HG03097 (cell line): ENCODE results near the gene ADCK1.
A peak's percentile ranks its signal among the peaks of the same experiment; 100 is the strongest.
"Not testable (repeated sequence)": the region's sequence is repeated elsewhere in the genome, so short reads cannot be mapped to it uniquely, and the experiment has no call there.

Source experiments
- ATAC-seq: cut with Tn5 transposase; IDR thresholded peaks from one replicate; pipeline ENCODE4 v1.9.1; 2021; ENCODE audit not compliant: unreplicated experiment, low FRiP score

ADCK1 gene

GRCh38 chr14:77924141-77924948 lies 124.4 kb downstream of the ADCK1 start:
- ATAC-seq, result no peak

- no peak for ATAC-seq
Measured at GRCh38 chr14:77926942-77927341, 127.0 kb downstream of the ADCK1 start.

DNA sequence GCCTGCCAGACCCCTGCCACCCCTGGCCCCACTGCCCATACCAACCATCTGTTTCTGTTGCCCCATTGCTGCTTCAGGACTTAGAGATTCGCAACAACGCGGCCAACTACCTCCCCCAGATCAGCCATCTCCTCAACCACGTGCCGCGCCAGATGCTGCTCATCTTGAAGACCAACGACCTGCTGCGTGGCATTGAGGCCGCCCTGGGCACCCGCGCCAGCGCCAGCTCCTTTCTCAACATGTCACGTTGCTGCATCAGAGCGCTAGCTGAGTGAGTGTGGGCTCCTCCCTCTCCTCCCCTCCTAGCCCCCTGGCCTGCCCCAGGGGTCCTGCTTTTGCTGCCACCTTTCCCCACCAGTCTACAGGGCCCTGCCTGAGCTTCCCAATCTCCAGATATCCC lies 131.5 kb downstream of the ADCK1 start:
- no peak for ATAC-seq

GRCh38 chr14:77936138-77936639 lies 136.3 kb downstream of the ADCK1 start:
- ATAC-seq, result no peak

DNA sequence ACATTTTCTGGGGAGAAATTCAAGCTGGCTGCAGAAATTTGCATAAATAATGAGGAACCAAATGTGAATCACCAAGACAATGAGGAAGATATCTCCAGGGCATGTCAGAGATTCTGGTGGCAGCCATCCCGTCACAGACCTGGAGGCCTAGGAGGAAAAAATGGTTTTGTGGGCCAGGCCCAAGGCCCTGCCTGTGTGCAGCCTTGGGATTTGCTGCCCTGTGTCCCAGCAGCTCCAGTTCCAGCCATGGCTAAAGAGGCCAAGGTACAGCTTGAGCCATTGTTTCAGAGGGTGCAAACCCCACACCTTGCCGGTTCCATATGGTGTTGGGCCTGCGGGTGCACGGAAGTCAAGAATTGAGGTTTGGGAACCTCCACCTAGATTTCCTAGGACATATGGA lies 147.5 kb downstream of the ADCK1 start:
- ATAC-seq, result no peak

GRCh38 chr14:77950371-77951063 lies 150.6 kb downstream of the ADCK1 start:
- ATAC-seq, result no peak

- no peak for ATAC-seq
Measured at GRCh38 chr14:77955816-77956484, 156.0 kb downstream of the ADCK1 start.

GRCh38 chr14:77959686-77960085 lies 159.8 kb downstream of the ADCK1 start:
- not testable (repeated sequence) for ATAC-seq

DNA sequence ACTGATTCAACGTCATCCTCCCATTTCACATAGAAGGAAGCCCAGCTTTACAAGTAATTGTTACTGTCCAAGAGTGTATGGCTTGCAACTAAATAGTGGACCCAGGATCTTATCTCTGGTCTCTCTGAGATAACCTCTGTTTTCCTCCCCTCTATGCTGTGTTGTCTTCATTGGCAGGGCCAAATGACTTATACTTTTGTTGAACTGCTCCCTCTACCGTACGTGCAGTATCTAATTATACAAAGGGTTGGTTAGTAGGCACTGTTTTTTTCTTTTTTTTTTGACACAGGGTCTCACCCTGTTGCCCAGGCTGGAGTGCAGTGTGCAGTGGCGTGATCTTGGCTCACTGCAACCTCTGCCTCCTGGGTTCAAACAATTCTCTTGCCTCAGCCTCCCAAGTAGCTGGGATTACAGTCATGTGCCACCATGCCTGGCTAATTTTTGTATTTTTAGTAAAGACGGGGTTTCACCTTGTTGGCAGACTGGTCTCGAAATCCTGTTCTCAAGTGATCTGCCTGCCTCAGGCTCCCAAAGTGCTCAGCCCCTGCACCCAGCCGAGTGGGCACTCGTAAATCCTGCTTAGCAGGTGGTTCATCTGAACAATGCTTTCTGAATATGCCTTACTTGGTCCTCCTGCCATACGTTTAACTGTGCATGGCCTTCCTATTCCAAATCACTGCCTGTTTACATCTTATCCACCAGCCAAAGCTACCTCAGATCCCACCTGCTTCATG lies 162.1 kb downstream of the ADCK1 start:
- ATAC-seq, result no peak

DNA sequence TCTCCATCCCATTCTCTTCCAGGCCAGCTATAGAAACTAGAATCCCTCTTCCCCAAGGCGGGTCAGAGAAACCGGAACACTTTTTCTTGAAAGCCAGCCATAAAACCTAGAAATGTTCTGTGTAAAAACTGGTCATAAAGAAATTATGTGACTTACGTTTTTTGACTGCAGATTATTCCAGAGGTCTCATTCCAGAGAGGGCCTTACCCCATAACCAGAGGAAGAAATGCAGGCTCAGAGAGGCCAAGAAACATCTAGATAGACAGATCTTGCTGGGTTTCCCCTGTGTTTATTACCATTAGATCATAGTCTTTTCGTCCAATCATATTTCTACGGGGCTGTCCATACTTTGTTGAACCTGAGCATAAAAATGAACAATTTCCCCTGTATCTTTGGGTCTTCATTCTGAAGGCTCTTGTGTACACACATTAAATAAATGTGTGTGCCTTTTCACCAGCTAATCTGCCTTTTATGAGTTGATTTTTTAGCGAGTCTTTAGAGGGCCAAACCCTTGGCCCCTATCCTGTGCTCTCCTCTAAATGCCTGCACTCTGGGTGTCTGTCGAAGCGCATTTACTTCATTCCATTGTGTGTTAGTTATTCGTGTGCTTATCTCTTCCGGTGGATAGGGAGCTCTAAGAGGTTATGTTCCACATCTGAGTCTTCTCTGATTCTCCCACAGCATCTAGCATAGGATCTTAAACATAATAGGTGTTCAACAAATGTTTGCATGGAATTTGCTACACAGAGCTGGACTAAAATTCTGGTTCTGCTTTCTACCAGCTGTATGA lies 163.0 kb downstream of the ADCK1 start:
- ATAC-seq, result no peak

DNA sequence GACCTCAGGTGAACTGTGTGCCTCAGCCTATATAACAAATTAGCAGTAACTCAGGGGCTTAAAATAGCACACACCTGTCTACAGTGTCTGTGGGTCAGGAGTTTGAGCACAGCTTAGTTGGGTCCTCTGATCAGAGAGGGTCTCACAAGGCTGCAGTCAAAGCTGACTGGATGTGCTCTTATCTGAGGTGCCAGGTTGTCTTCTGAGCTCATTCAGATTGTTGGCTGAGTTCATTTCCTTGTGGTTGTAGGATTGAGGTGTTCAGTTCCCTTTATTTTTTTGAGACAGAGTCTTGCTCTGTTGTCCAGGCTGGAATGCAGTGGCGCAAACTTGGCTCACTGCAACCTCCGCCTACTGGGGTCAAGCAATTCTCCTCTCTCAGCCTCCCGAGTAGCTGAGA lies 164.7 kb downstream of the ADCK1 start:
- ATAC-seq, result no peak

DNA sequence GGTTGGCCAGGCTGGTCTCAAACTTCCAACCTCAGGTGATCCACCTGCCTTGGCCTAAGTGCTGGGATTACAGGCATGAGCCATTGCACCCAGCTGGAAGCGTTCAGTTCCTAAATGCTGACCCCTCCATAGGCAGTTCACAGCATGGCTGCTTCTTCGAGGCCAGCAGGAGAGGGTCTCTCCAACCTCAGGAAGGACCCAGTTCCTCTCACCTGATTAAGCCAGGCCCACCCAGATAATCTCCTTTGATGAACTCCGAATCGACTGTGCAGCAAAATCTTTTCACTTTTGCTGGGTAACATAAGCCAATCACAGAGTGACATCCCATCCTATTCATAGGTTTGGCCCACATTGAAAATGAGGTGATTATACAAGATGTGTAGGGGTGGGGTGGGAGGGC lies 165.1 kb downstream of the ADCK1 start:
- no peak for ATAC-seq

DNA sequence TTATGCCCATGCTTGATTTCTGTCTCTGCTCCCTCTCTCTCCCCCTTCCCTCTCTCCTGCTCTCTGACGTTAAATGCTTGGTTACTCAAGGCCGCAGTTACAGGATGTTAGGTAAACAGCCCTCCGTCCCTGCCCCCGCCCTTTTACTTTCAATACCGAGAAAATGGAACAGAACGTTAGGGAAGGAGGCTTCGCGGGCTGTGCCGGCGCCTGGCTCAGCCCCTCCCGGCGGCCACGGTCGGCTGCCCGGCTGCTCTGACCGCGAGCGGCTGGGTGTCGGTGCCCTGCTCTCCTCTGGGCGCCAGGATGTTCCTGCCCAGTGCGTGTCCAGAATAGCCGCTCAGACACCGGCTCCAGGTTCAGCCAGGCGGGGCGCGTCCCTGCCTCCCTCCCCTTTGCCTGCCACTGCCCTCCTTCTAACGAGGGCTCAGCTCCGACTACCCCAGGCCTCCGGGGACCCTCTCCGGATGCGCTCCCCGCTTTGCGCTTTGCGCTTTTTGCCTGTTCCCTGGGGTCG lies 166.1 kb downstream of the ADCK1 start:
- ATAC-seq, result peak; percentile 91

- no peak for ATAC-seq
Measured at GRCh38 chr14:77967110-77967509, 167.2 kb downstream of the ADCK1 start.

GRCh38 chr14:77970646-77971045 lies 170.7 kb downstream of the ADCK1 start:
- ATAC-seq, result no peak

DNA sequence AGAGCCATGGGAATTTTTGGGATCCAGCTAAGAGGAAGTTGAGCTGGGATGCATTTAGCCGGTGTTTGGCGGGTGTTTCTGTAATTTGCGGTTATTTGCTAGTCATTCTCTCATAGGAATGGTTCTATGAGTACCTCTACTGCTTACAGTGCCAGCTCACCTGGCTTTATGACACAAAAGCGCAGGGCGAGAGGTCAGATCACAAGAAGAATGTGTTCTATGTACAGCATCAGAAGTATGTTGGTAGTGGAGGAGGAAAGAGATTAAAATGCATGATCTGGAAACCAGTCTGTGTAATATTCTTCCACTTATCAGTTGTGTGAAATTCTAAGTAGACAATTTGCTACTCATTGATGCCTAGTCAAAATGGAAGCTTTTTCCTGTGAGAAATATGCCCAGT lies 173.3 kb downstream of the ADCK1 start:
- ATAC-seq, result no peak

DNA sequence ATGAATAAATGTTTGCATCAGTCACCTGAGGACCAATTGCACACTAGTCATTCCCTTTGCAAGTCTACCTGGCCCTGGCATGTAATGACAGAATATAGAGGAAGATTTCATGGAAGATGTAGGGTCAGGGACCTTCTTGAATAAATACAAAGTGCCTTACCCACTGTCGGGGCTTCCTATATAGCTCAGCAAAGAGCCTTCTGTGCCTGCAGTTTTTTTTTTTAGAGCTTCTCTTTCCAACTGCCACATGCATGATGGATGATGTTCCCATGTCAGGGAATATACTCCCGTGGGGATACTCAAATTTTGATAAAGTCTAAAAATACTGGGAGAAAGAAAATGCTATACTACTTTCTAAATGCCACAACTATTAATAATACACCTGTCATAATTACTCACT lies 176.7 kb downstream of the ADCK1 start:
- no peak for ATAC-seq

- ATAC-seq, result no peak
Measured at GRCh38 chr14:77979171-77979570, 179.3 kb downstream of the ADCK1 start.

DNA sequence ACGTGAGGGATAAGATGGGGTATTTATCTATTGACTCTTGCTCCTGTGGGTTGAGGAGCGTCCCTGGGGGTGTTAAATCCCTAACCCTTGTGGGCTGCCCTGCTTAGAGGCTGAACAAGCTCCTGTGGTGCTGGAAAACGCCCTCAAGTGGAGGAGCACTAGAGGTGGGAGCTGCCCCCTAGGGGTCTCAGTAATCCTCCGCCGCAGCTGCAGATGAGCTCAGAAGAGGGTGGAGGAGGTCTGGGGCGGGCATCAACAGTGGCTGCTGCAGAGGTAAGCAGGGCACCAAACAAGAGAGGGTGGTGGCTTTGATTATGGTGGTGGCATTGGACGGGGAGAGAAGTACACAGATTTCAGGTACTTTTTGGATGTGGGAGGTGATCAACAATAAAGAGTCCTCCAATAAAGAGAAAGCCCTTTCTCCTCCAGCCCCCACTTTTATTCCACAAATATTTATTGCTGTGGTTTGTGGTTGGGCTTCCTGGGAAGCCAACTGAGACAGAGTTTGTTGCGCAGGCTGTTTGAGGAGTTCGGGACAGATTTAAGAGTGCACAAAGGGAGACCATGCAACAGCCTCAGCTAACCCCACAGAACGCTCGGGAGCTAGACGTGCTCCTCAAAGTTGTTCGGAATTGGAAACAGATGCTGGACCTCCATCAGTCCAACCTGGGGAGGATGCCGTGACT lies 179.9 kb downstream of the ADCK1 start:
- ATAC-seq, result no peak
